Endothelial cell (in vitro differentiated cells): ENCODE data around the gene TTC7B. TPM values are rescaled to one million over a fixed set of nuclear protein-coding genes. Genes with fewer than 3 reads are reported as not detected.

Experiments
- DNase-seq: peaks from one replicate; pipeline ENCODE4 v3.0.0; 2021; ENCODE audit warnings: low spot score
- H3K27ac Mint-ChIP-seq: one replicate; pipeline ENCODE4 v1.8.0; 2021; ENCODE audit warnings: mixed read lengths, inconsistent platforms; ENCODE audit not compliant: unreplicated experiment
- H3K27me3 Mint-ChIP-seq: one replicate; pipeline ENCODE4 v1.8.0; 2021; ENCODE audit warnings: mild to moderate bottlenecking, moderate library complexity, mixed read lengths, inconsistent platforms; ENCODE audit not compliant: unreplicated experiment
- H3K36me3 Mint-ChIP-seq: one replicate; pipeline ENCODE4 v1.8.0; 2021; ENCODE audit warnings: mild to moderate bottlenecking, low read depth, mixed read lengths, inconsistent platforms; ENCODE audit not compliant: unreplicated experiment
- H3K4me1 Mint-ChIP-seq: one replicate; pipeline ENCODE4 v1.8.0; 2021; ENCODE audit warnings: mild to moderate bottlenecking, mixed read lengths, inconsistent platforms; ENCODE audit not compliant: unreplicated experiment
- H3K4me3 Mint-ChIP-seq: one replicate; pipeline ENCODE4 v1.8.0; 2021; ENCODE audit warnings: mild to moderate bottlenecking, mixed read lengths, inconsistent platforms; ENCODE audit not compliant: unreplicated experiment
- H3K9me3 Mint-ChIP-seq: one replicate; pipeline ENCODE4 v1.8.0; 2021; ENCODE audit warnings: mixed read lengths, inconsistent platforms; ENCODE audit not compliant: unreplicated experiment
- CTCF ChIP-seq: fragments of 200-600 bp; sonication (generic); IDR thresholded peaks from one replicate; pipeline ENCODE4 v1.5.0; 2021; ENCODE audit warnings: antibody characterized with exemption; ENCODE audit not compliant: unreplicated experiment
- total RNA-seq: library from RNA; stranded (reverse); fragmentation: NEBNext Ultra II Directional; extraction: Animal tissue kit (Norgen Biotek cat#: 25700); gene quantifications from one replicate; pipeline ENCODE4 v1.2.1, GENCODE V29; 2021; ENCODE audit not compliant: unreplicated experiment

TTC7B gene
- total RNA-seq, 1 donor from 2014 or later, result 93.5 TPM

DNA sequence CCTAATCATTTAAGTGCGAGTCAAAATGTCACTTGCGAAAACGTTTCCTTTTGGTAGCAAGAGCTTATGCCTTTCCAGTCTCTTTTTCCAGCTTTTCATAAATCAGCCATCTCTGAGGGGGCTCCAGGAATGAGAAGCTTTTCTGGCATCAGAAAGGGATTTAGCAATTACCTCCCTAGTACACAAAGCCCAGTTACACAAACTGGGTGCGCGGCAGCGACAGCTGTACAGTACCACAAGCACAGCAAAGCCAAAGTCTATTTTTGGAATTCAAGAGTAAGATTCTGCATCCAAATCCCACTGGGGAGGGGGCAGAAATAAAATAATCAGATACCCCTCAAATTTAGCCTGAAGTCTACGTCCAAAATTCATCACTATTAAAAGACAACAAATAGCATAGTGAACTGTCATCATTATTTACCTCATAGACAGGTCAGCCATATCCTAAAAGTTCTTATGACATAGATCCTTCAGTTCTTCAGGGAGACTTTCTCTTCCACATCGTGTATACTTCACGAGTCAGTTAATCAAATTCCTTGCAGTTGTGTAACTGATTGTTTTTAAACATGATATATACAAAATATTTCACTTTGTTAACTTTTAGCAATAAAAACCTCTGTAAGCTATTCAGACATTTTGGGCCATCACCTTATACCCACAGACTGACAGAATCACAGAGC, 150.8 kb downstream of the TTC7B start:
- Mint-ChIP-seq H3K4me3 (no peak overlapping the region), H3K27me3 (peaks cover 4% of the 10 kb centered on the region), H3K36me3 (peaks cover 28% of the 10 kb centered on the region), H3K27ac (no peak overlapping the region), H3K4me1 (no peaks in the 10 kb centered on the region), H3K9me3 (no peaks in the 10 kb centered on the region)
- no peak for TF ChIP-seq CTCF
- no peak for DNase-seq

- H3K9me3 Mint-ChIP-seq, result no peaks in the 10 kb centered on the region
- H3K36me3 Mint-ChIP-seq, result peaks cover 23% of the 10 kb centered on the region
- H3K4me1 Mint-ChIP-seq, result no peaks in the 10 kb centered on the region
- no peak for DNase-seq
- no peak overlapping the region for H3K27ac Mint-ChIP-seq
- no peak for TF ChIP-seq CTCF
- peaks cover 5% of the 10 kb centered on the region for H3K27me3 Mint-ChIP-seq
- H3K4me3 Mint-ChIP-seq, result no peak overlapping the region
Observed at GRCh38 chr14:90664911-90665310, 151.3 kb downstream of the TTC7B start.

- Mint-ChIP-seq H3K36me3 (peaks cover 29% of the 10 kb centered on the region), H3K9me3 (no peaks in the 10 kb centered on the region), H3K27ac (no peak overlapping the region), H3K4me1 (no peaks in the 10 kb centered on the region), H3K4me3 (no peak overlapping the region), H3K27me3 (peaks cover 6% of the 10 kb centered on the region)
- DNase-seq, result no peak
- TF ChIP-seq CTCF, result no peak
Observed at GRCh38 chr14:90663680-90664079, 152.6 kb downstream of the TTC7B start.

DNA sequence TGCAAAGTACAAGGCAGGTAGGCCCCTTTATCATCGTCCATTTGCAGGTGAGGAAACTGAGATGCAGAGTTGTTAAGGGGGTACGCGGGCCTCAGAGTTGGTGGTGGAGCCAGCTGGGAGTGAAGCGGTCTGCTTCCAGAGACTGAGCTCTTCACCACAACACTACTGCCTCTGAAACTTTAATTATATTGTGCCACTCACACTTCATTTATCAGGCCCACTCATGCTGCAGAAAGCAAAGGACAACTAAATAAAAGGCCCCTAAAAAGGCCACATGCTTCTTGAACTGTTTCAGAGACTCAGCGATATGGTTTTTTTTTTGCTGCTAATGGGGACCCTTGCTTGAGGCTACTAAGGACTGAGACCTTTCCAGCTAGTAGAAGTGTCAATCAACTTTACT, 153.1 kb downstream of the TTC7B start:
- H3K4me3 Mint-ChIP-seq, result no peak overlapping the region
- peaks cover 33% of the 10 kb centered on the region for H3K36me3 Mint-ChIP-seq
- no peak overlapping the region for H3K27ac Mint-ChIP-seq
- peaks cover 6% of the 10 kb centered on the region for H3K27me3 Mint-ChIP-seq
- no peak for DNase-seq
- TF ChIP-seq CTCF, result no peak
- peaks cover 3% of the 10 kb centered on the region for H3K4me1 Mint-ChIP-seq
- no peaks in the 10 kb centered on the region for H3K9me3 Mint-ChIP-seq

- peaks cover 3% of the 10 kb centered on the region for H3K4me1 Mint-ChIP-seq
- H3K27me3 Mint-ChIP-seq, result peaks cover 4% of the 10 kb centered on the region
- no peak overlapping the region for H3K4me3 Mint-ChIP-seq
- no peaks in the 10 kb centered on the region for H3K9me3 Mint-ChIP-seq
- DNase-seq, result no peak
- no peak overlapping the region for H3K27ac Mint-ChIP-seq
- no peak for TF ChIP-seq CTCF
- peaks cover 34% of the 10 kb centered on the region for H3K36me3 Mint-ChIP-seq
Observed at GRCh38 chr14:90661866-90662265, 154.4 kb downstream of the TTC7B start.
